ENCODE data around the gene ADAMTSL3.

Gene ADAMTSL3

GRCh38 chr15:83982748-83983147 is 328.8 kb downstream of the ADAMTSL3 start:
- Histone ChIP-seq H3K9me3 (ENCODE audit: insufficient read depth, low read length) (no peaks in the 10 kb centered on the region), H3K4me2 (ENCODE audit: low read depth, low read length, poor library complexity, severe bottlenecking) (no peak overlapping the region), H3K27ac (ENCODE audit: low read depth, low read length) (peak overlapping the region; percentile 91; the same call in 1 of the 2 replicates), H3F3A (ENCODE audit: insufficient read depth) (no peaks in the 10 kb centered on the region), H3K27me3 (ENCODE audit: low read length) (no peaks in the 10 kb centered on the region), H3K9ac (ENCODE audit: low read length) (no peak overlapping the region), H3K36me3 (ENCODE audit: low read length) (no peaks in the 10 kb centered on the region), H4K20me1 (ENCODE audit: low read depth, low read length) (no peaks in the 10 kb centered on the region), H3K4me3 (ENCODE audit: insufficient read depth, low read length, poor library complexity, severe bottlenecking) (no peak overlapping the region), H3K79me2 (ENCODE audit: insufficient read depth, low read length) (no peaks in the 10 kb centered on the region), H2AFZ (ENCODE audit: low read depth, low read length, severe bottlenecking) (no peak overlapping the region), H3K9me2 (replicated peaks; ENCODE audit: insufficient read depth, low read length) (no peaks in the 10 kb centered on the region)
- no peak for TF ChIP-seq EZH2phosphoT487 (conservative IDR thresholded peaks at IDR 0.05; ENCODE audit: low read length)

- no peak overlapping the region for H2AFZ ChIP-seq (ENCODE audit: low read depth, low read length, severe bottlenecking)
- TF ChIP-seq EZH2phosphoT487 (conservative IDR thresholded peaks at IDR 0.05; ENCODE audit: low read length) (no peak), CTCF (IDR thresholded peaks at IDR 0.05; ENCODE audit: insufficient read depth, low read length, poor library complexity, severe bottlenecking) (no peak)
Observed at GRCh38 chr15:83983634-83984458, 329.9 kb downstream of the ADAMTSL3 start.

GRCh38 chr15:83984601-83985000 is 330.7 kb downstream of the ADAMTSL3 start:
- Histone ChIP-seq H3K79me2 (ENCODE audit: insufficient read depth, low read length) (no peaks in the 10 kb centered on the region), H4K20me1 (ENCODE audit: low read depth, low read length) (no peaks in the 10 kb centered on the region), H3F3A (ENCODE audit: insufficient read depth) (no peaks in the 10 kb centered on the region), H3K36me3 (ENCODE audit: low read length) (no peaks in the 10 kb centered on the region), H3K9me3 (ENCODE audit: insufficient read depth, low read length) (no peaks in the 10 kb centered on the region), H3K27ac (ENCODE audit: low read depth, low read length) (peak overlapping the region; percentile 91), H3K4me2 (ENCODE audit: low read depth, low read length, poor library complexity, severe bottlenecking) (peak overlapping the region; percentile 62), H3K9me2 (replicated peaks; ENCODE audit: insufficient read depth, low read length) (no peaks in the 10 kb centered on the region), H3K27me3 (ENCODE audit: low read length) (no peaks in the 10 kb centered on the region), H3K9ac (ENCODE audit: low read length) (peak overlapping the region; percentile 36), H3K4me3 (ENCODE audit: insufficient read depth, low read length, poor library complexity, severe bottlenecking) (peak overlapping the region; percentile 15), H2AFZ (ENCODE audit: low read depth, low read length, severe bottlenecking) (no peak overlapping the region)
- TF ChIP-seq EZH2phosphoT487 (conservative IDR thresholded peaks at IDR 0.05; ENCODE audit: low read length): no peak

More at GRCh38 chr15:83983634-83984458, 329.9 kb downstream of the ADAMTSL3 start:
- Histone ChIP-seq H4K20me1 (ENCODE audit: low read depth, low read length) (no peaks in the 10 kb centered on the region), H3K4me3 (ENCODE audit: insufficient read depth, low read length, poor library complexity, severe bottlenecking) (peak overlapping the region; percentile 15), H3K79me2 (ENCODE audit: insufficient read depth, low read length) (no peaks in the 10 kb centered on the region), H3F3A (ENCODE audit: insufficient read depth) (no peaks in the 10 kb centered on the region), H3K9ac (ENCODE audit: low read length) (peak overlapping the region; percentile 36), H3K9me2 (replicated peaks; ENCODE audit: insufficient read depth, low read length) (no peaks in the 10 kb centered on the region), H3K27ac (ENCODE audit: low read depth, low read length) (peak overlapping the region; percentile 91), H3K27me3 (ENCODE audit: low read length) (no peaks in the 10 kb centered on the region), H3K4me2 (ENCODE audit: low read depth, low read length, poor library complexity, severe bottlenecking) (peak overlapping the region; percentile 62), H3K36me3 (ENCODE audit: low read length) (no peaks in the 10 kb centered on the region), H3K9me3 (ENCODE audit: insufficient read depth, low read length) (no peaks in the 10 kb centered on the region)

- Histone ChIP-seq H3K9me3 (ENCODE audit: insufficient read depth, low read length) (no peaks in the 10 kb centered on the region), H3K27ac (ENCODE audit: low read depth, low read length) (peak overlapping the region; percentile 55), H3K9me2 (replicated peaks; ENCODE audit: insufficient read depth, low read length) (no peaks in the 10 kb centered on the region), H3K9ac (ENCODE audit: low read length) (no peak overlapping the region), H4K20me1 (ENCODE audit: low read depth, low read length) (no peaks in the 10 kb centered on the region), H2AFZ (ENCODE audit: low read depth, low read length, severe bottlenecking) (no peak overlapping the region), H3K4me2 (ENCODE audit: low read depth, low read length, poor library complexity, severe bottlenecking) (peak overlapping the region; percentile 19), H3F3A (ENCODE audit: insufficient read depth) (no peaks in the 10 kb centered on the region), H3K36me3 (ENCODE audit: low read length) (no peaks in the 10 kb centered on the region), H3K79me2 (ENCODE audit: insufficient read depth, low read length) (no peaks in the 10 kb centered on the region), H3K27me3 (ENCODE audit: low read length) (no peaks in the 10 kb centered on the region), H3K4me3 (ENCODE audit: insufficient read depth, low read length, poor library complexity, severe bottlenecking) (no peak overlapping the region)
- no peak for TF ChIP-seq EZH2phosphoT487 (conservative IDR thresholded peaks at IDR 0.05; ENCODE audit: low read length)
- TF ChIP-seq CTCF (IDR thresholded peaks at IDR 0.05; ENCODE audit: insufficient read depth, low read length, poor library complexity, severe bottlenecking): no peak
Observed at GRCh38 chr15:83991163-83991562, 337.2 kb downstream of the ADAMTSL3 start.

All from SU-DHL-6 (cell line).